ENCODE measurements around the gene NPR1.

The NPR1 gene

GRCh38 chr1:153636312-153636711 lies 42.2 kb upstream of the NPR1 start:
- peaks cover 44 to 62% of the 10 kb centered on the region in 2 experiments for H3K36me3 ChIP-seq (ENCODE audit: control insufficient read depth in 2 of 2, insufficient read depth in 1 of 2, low read length in 2 of 2)
- H3K27ac ChIP-seq (ENCODE audit: extremely low read depth, low read depth, low read length) = no peak overlapping the region
- H3K9me3 ChIP-seq (ENCODE audit: control insufficient read depth, insufficient read depth, low read depth, low read length) = no peaks in the 10 kb centered on the region
- ChIA-PET CTCF (interaction anchor here (2.0 kb wide), 1 partner anchor 9 kb away, joined by 9 read pairs; the partner anchor contains the start of gene S100A13), POLR2A (no interaction called here)
- no peaks in the 10 kb centered on the region for H3K4me1 ChIP-seq (ENCODE audit: control insufficient read depth, insufficient read depth, low read length)
- TF ChIP-seq GLI2 (tag by site-specific recombination; IDR thresholded peaks at IDR 0.05; ENCODE audit: borderline replicate concordance, low read depth) (no peak), ZNF266 (tag by site-specific recombination; IDR thresholded peaks at IDR 0.05; ENCODE audit: low read depth) (no peak), ZNF624 (tag by site-specific recombination; IDR thresholded peaks at IDR 0.05) (no peak), ZBTB6 (tag by site-specific recombination; IDR thresholded peaks at IDR 0.05) (no peak), FEZF1 (tag by site-specific recombination; IDR thresholded peaks at IDR 0.05) (peak; percentile 32; the same call in 1 of the 2 replicates), ZNF629 (tag by site-specific recombination; IDR thresholded peaks at IDR 0.05) (peak; percentile 60), ATF2 (tag by site-specific recombination; IDR thresholded peaks at IDR 0.05; ENCODE audit: low read depth) (peak; percentile 65), ZNF692 (tag by site-specific recombination; IDR thresholded peaks at IDR 0.05) (0 out of 2 replicates have a peak, but pooled peaks have one; percentile 24), ZNF37A (tag by site-specific recombination; IDR thresholded peaks at IDR 0.05) (no peak), EGR2 (tag by site-specific recombination; IDR thresholded peaks at IDR 0.05; ENCODE audit: low read depth) (no peak), ZNF785 (tag by site-specific recombination; IDR thresholded peaks at IDR 0.05) (no peak), ZNF561 (tag by site-specific recombination; IDR thresholded peaks at IDR 0.05; ENCODE audit: borderline replicate concordance) (no peak), ZNF792 (tag by site-specific recombination; IDR thresholded peaks at IDR 0.05) (no peak), ZNF670 (tag by site-specific recombination; IDR thresholded peaks at IDR 0.05; ENCODE audit: low read depth) (no peak), SCRT1 (tag by site-specific recombination; IDR thresholded peaks at IDR 0.05; ENCODE audit: borderline replicate concordance) (no peak), ZFP3 (tag by site-specific recombination; IDR thresholded peaks at IDR 0.05; ENCODE audit: low read depth) (no peak)
- H3K4me3 ChIP-seq (ENCODE audit: low read depth, low read length) = no peak overlapping the region

GRCh38 chr1:153638261-153638660 lies 40.2 kb upstream of the NPR1 start:
- POLR2A ChIA-PET = interaction anchor here (1.1 to 1.2 kb wide), 3 partner anchors 10 to 325 kb away, joined by 3 to 7 read pairs (median 4); partner anchors contain the start of gene SLC39A1
- TF ChIP-seq ZNF221 (tag by site-specific recombination; IDR thresholded peaks at IDR 0.05; ENCODE audit: borderline replicate concordance) = no peak
- TF ChIP-seq ZNF707 (tag by site-specific recombination; IDR thresholded peaks at IDR 0.05) = no peak
- no peak for TF ChIP-seq ZNF473 (tag by site-specific recombination; IDR thresholded peaks at IDR 0.05)
- no peak for TF ChIP-seq PBX3 (CRISPR knock-in tag; IDR thresholded peaks at IDR 0.05)
- no peak for TF ChIP-seq ZFP3 (tag by site-specific recombination; IDR thresholded peaks at IDR 0.05; ENCODE audit: low read depth)
- TF ChIP-seq ZNF18 (tag by site-specific recombination; IDR thresholded peaks at IDR 0.05) = no peak
- no peak for TF ChIP-seq ZNF558 (tag by site-specific recombination; IDR thresholded peaks at IDR 0.05)
- no peak for TF ChIP-seq ZNF596 (tag by site-specific recombination; IDR thresholded peaks at IDR 0.05)
- TF ChIP-seq ZNF529 (tag by site-specific recombination; IDR thresholded peaks at IDR 0.05; ENCODE audit: insufficient replicate concordance) = no peak
- no peak for TF ChIP-seq ZNF692 (tag by site-specific recombination; IDR thresholded peaks at IDR 0.05)
- TF ChIP-seq ZSCAN16 (tag by site-specific recombination; IDR thresholded peaks at IDR 0.05) = no peak
- TF ChIP-seq WT1 (tag by site-specific recombination; IDR thresholded peaks at IDR 0.05) = no peak
- TF ChIP-seq ZNF701 (tag by site-specific recombination; IDR thresholded peaks at IDR 0.05) = no peak
- no peak for TF ChIP-seq GLI2 (tag by site-specific recombination; IDR thresholded peaks at IDR 0.05; ENCODE audit: borderline replicate concordance, low read depth)
- no peak for TF ChIP-seq ZNF133 (tag by site-specific recombination; IDR thresholded peaks at IDR 0.05)

More at GRCh38 chr1:153638261-153638660, 40.2 kb upstream of the NPR1 start:
- H3K27ac ChIP-seq (ENCODE audit: extremely low read depth, low read depth, low read length) = no peak overlapping the region
- H3K4me1 ChIP-seq (ENCODE audit: control insufficient read depth, insufficient read depth, low read length) = no peaks in the 10 kb centered on the region
- CTCF ChIA-PET = interaction anchor here (0.6 to 2.0 kb wide), 4 partner anchors 8 to 127 kb away, joined by 3 to 9 read pairs (median 5); partner anchors contain the start of gene S100A13
- H3K4me3 ChIP-seq (ENCODE audit: low read depth, low read length) = no peak overlapping the region
- H3K9me3 ChIP-seq (ENCODE audit: control insufficient read depth, insufficient read depth, low read depth, low read length) = no peaks in the 10 kb centered on the region
- peaks cover 61 to 79% of the 10 kb centered on the region in 2 experiments for H3K36me3 ChIP-seq (ENCODE audit: control insufficient read depth in 2 of 2, insufficient read depth in 1 of 2, low read length in 2 of 2)

All from HEK293 (cell line).